ENCODE measurements around the gene ADCY3. TPM values are rescaled to one million over a fixed set of nuclear protein-coding genes. Genes with fewer than 3 reads are reported as not detected.

ADCY3 gene
- total RNA-seq, 4 donors from 2014 or later: 29.3 to 51.9 (median 43.1) TPM

- WGBS, 2 donors: 75 to 78% methylated on average over 5 of the region's 5 CpGs
- no peak for DNase-seq (ENCODE audit: low spot score in 2 of 2)
- TF ChIP-seq CTCF (IDR thresholded peaks at IDR 0.05): no peak
- TF ChIP-seq POLR2A (IDR thresholded peaks at IDR 0.05): no peak
- no peak overlapping the region for H3K4me3 ChIP-seq (ENCODE audit: low read depth, poor library complexity, severe bottlenecking)
- intact Hi-C loops (cut with DNase I; ENCODE audit: low total_unique reads): no loop called here
These were observed 148.1 kb downstream of the ADCY3 start for GRCh38 chr2:24771764-24772586.

- intact Hi-C loops (cut with DNase I; ENCODE audit: low total_unique reads): no loop called here
- 92 to 95% methylated on average over 5 of the region's 5 CpGs for WGBS, 2 donors
- H3K4me3 ChIP-seq (ENCODE audit: low read depth, poor library complexity, severe bottlenecking): no peak overlapping the region
- TF ChIP-seq CTCF (IDR thresholded peaks at IDR 0.05) (no peak), POLR2A (IDR thresholded peaks at IDR 0.05) (no peak)
- no peak for DNase-seq (ENCODE audit: low spot score in 2 of 2)
These were observed 149.0 kb downstream of the ADCY3 start for GRCh38 chr2:24771061-24771460.

Other genes with a start within 250 kb of the ADCY3 start
- gene PTRHD1, start 126.8 kb downstream of the ADCY3 start, total RNA-seq: 10 to 100 TPM; 13.6 to 39.7 (median 30.2) TPM
- 1 to 10 TPM; 2.0 to 5.3 (median 2.4) TPM for gene CENPO, start 126.8 kb downstream of the ADCY3 start, total RNA-seq
- gene DNAJC27, start 51.7 kb upstream of the ADCY3 start, total RNA-seq: 10 to 100 TPM in 2 of 4 donors, 1 to 10 TPM in 2; 3.4 to 19.5 (median 11.2) TPM
- 1 to 10 TPM in 2 of 4 donors, under 1 TPM in 1, not detected in 1; 0.42 to 1.8 (median 1.5) TPM for gene EFR3B, start 121.8 kb upstream of the ADCY3 start, total RNA-seq
- gene POMC, start 248.3 kb upstream of the ADCY3 start, total RNA-seq: 10 to 100 TPM in 1 of 4 donors, 1 to 10 TPM in 3; 3.4 to 23.3 (median 6.6) TPM